Esophagus muscularis mucosa (tissue), 4 donors: ENCODE measurements around the gene DAB2IP. TPM values are rescaled to one million over a fixed set of nuclear protein-coding genes. Genes with fewer than 3 reads are reported as not detected.
A peak's percentile ranks its signal among the peaks of the same experiment; 100 is the strongest.

Source experiments
- DNase-seq: peaks from one replicate; pipeline ENCODE4 v3.0.0-alpha.2; 2017; ENCODE audit errors: extremely low spot score
- H3K27ac ChIP-seq, 4 donors: fragments of 200-600 bp; sonication (generic); replicated peaks in 1 of 4; 1 replicate in 3 of 4; 2 replicates in 1 of 4; pipeline ENCODE4 v1.5.1; 2016 to 2019; ENCODE audit warnings: mild to moderate bottlenecking in 1 of 4
- H3K27me3 ChIP-seq, 4 donors: fragments of 200-600 bp; sonication (generic); one replicate each; pipeline versions ENCODE4 v1.5.1 to v1.6.0; 2016 to 2019
- H3K36me3 ChIP-seq, 4 donors: fragments of 200-600 bp; sonication (generic); one replicate each; pipeline ENCODE4 v1.5.1; 2016 to 2019
- H3K4me1 ChIP-seq, 4 donors: fragments of 200-600 bp; sonication (generic); one replicate each; pipeline ENCODE4 v1.5.1; 2016 to 2019
- H3K4me3 ChIP-seq, 4 donors: fragments of 200-600 bp; sonication (generic); 1 replicate in 2 of 4; 2 replicates in 2 of 4; pipeline ENCODE4 v1.5.1; 2016 to 2019; ENCODE audit warnings: mild to moderate bottlenecking in 4 of 4, moderate library complexity in 1 of 4
- H3K9me3 ChIP-seq, 4 donors: fragments of 200-600 bp; sonication (generic); 1 replicate in 3 of 4; 2 replicates in 1 of 4; pipeline ENCODE4 v1.5.1; 2016 to 2019
- CTCF ChIP-seq, 3 experiments: fragments of 200-600 bp in 2 of 3; fragments of 450-650 bp in 1 of 3; sonication (generic) in 2 of 3; IDR thresholded peaks; one replicate each; pipeline ENCODE4 v1.5.1; 2017 to 2019; ENCODE audit warnings: antibody characterized with exemption in 3 of 3, mild to moderate bottlenecking in 2 of 3, moderate library complexity in 1 of 3
- EP300 ChIP-seq: sonication (generic); formaldehyde crosslinking; IDR thresholded peaks from one replicate; pipeline ENCODE4 v1.6.1; 2017; ENCODE audit warnings: antibody characterized with exemption
- POLR2A ChIP-seq: fragments of 450-650 bp; IDR thresholded peaks from one replicate; pipeline ENCODE4 v1.6.1; 2017; ENCODE audit warnings: antibody characterized with exemption, moderate library complexity, mild to moderate bottlenecking, low read depth
- POLR2AphosphoS5 ChIP-seq, 2 donors: sonication (generic); formaldehyde crosslinking; IDR thresholded peaks; one replicate each; pipeline ENCODE4 v1.6.1; 2017; ENCODE audit warnings: antibody characterized with exemption in 2 of 2
- WGBS: methylation state at CpG from one replicate; pipeline ENCODE4 v1.1.5; 2018; 5-methylcytosine and 5-hydroxymethylcytosine counted together
- intact Hi-C: fragments of 100-400 bp; cut with DNase I; formaldehyde crosslinking; loops from one replicate; pipeline ENCODE4 v1.15.1; 2023
- total RNA-seq, 4 donors: library from RNA; depleted of rRNA; stranded (reverse); fragments of >200 nt; gene quantifications; one replicate each; pipeline versions ENCODE4 v1.1.0 to v1.2.1, GENCODE V29; 2016

The DAB2IP gene
- total RNA-seq, 4 donors from 2014 or later = 41.7 to 102 (median 62.4) TPM

- no peak for DNase-seq
- Histone ChIP-seq H3K4me1 (peaks cover 82 to 89% (median 86%) of the 10 kb centered on the region in 4 donors), H3K9me3 (no peaks in the 10 kb centered on the region), H3K27me3 (no peaks in the 10 kb centered on the region), H3K27ac (no peak overlapping the region), H3K4me3 (no peak overlapping the region), H3K36me3 (no peaks in the 10 kb centered on the region)
- TF ChIP-seq EP300 (no peak), CTCF (IDR thresholded peaks at IDR 0.05) (no peak), POLR2A (no peak), POLR2AphosphoS5 (IDR thresholded peaks at IDR 0.05) (no peak)
- 79% methylated on average over 5 of the region's 5 CpGs for WGBS
- intact Hi-C loops = no loop called here
These were observed 79.7 kb downstream of the DAB2IP start for GRCh38 chr9:121731090-121731489.

- no peak overlapping the region for H3K27ac ChIP-seq
These were observed 80.5 kb downstream of the DAB2IP start for GRCh38 chr9:121731919-121732318.

GRCh38 chr9:121732389-121732788 is 81.0 kb downstream of the DAB2IP start:
- 94% methylated on average over 5 of the region's 5 CpGs for WGBS
- DNase-seq = no peak
- H3K9me3 ChIP-seq = no peaks in the 10 kb centered on the region
- intact Hi-C loops = no loop called here
- no peaks in the 10 kb centered on the region for H3K27me3 ChIP-seq
- TF ChIP-seq POLR2AphosphoS5 (IDR thresholded peaks at IDR 0.05) (no peak), EP300 (no peak), CTCF (IDR thresholded peaks at IDR 0.05) (no peak), POLR2A (no peak)
- no peaks in the 10 kb centered on the region for H3K36me3 ChIP-seq
- peak overlapping the region in 1 of 4 donors; percentile 7 for H3K27ac ChIP-seq
- peaks cover 82 to 89% (median 86%) of the 10 kb centered on the region in 4 donors for H3K4me1 ChIP-seq
- H3K4me3 ChIP-seq = no peak overlapping the region

More at GRCh38 chr9:121731919-121732318, 80.5 kb downstream of the DAB2IP start:
- Histone ChIP-seq H3K27me3 (no peaks in the 10 kb centered on the region), H3K36me3 (no peaks in the 10 kb centered on the region), H3K4me3 (no peak overlapping the region), H3K9me3 (no peaks in the 10 kb centered on the region), H3K4me1 (peaks cover 82 to 89% (median 86%) of the 10 kb centered on the region in 4 donors)
- no peak for DNase-seq
- intact Hi-C loops = no loop called here
- 59% methylated on average over 7 of the region's 7 CpGs for WGBS
- TF ChIP-seq POLR2A = no peak
- TF ChIP-seq POLR2AphosphoS5 (IDR thresholded peaks at IDR 0.05) = no peak
- TF ChIP-seq EP300 = no peak
- no peak for TF ChIP-seq CTCF (IDR thresholded peaks at IDR 0.05)

- H3K4me3 ChIP-seq = no peak overlapping the region
- no peaks in the 10 kb centered on the region for H3K27me3 ChIP-seq
- intact Hi-C loops = no loop called here
- 94% methylated on average over 4 of the region's 4 CpGs for WGBS
- peaks cover 82 to 89% (median 86%) of the 10 kb centered on the region in 4 donors for H3K4me1 ChIP-seq
- H3K9me3 ChIP-seq = no peaks in the 10 kb centered on the region
- peak overlapping the region in 1 of 4 donors; percentile 7 for H3K27ac ChIP-seq
- H3K36me3 ChIP-seq = no peaks in the 10 kb centered on the region
- no peak for DNase-seq
- TF ChIP-seq POLR2A (no peak), CTCF (IDR thresholded peaks at IDR 0.05) (no peak), EP300 (no peak), POLR2AphosphoS5 (IDR thresholded peaks at IDR 0.05) (no peak)
These were observed 81.5 kb downstream of the DAB2IP start for GRCh38 chr9:121732886-121733285.

GRCh38 chr9:121734465-121734864 is 83.0 kb downstream of the DAB2IP start:
- intact Hi-C loops = no loop called here
- no peaks in the 10 kb centered on the region for H3K9me3 ChIP-seq
- H3K27me3 ChIP-seq = no peaks in the 10 kb centered on the region
- H3K36me3 ChIP-seq = no peaks in the 10 kb centered on the region
- no peak overlapping the region for H3K4me3 ChIP-seq
- H3K4me1 ChIP-seq = peaks cover 82 to 91% (median 87%) of the 10 kb centered on the region in 4 donors
- WGBS = 81% methylated on average over 1 of the region's 1 CpG
- DNase-seq = no peak
- TF ChIP-seq CTCF (IDR thresholded peaks at IDR 0.05) = no peak
- no peak for TF ChIP-seq EP300
- no peak for TF ChIP-seq POLR2A
- no peak for TF ChIP-seq POLR2AphosphoS5 (IDR thresholded peaks at IDR 0.05)
- peak overlapping the region in 2 of 4 donors; percentile 92 to 94 for H3K27ac ChIP-seq
